Mesodermal cell (in vitro differentiated cells): ENCODE results near the gene ZDHHC11.
"Not testable (repeated sequence)": the region's sequence is repeated elsewhere in the genome, so short reads cannot be mapped to it uniquely, and the experiment has no call there.

Source experiments
- H3K27ac ChIP-seq: 2 replicates; pipeline ENCODE4 v1.7.0; 2013; ENCODE audit warnings: mild to moderate bottlenecking, low read depth, low read length, moderate library complexity; ENCODE audit not compliant: severe bottlenecking
- H3K36me3 ChIP-seq: 2 replicates; pipeline ENCODE4 v1.7.1; 2013; ENCODE audit warnings: mild to moderate bottlenecking, low read length, moderate library complexity; ENCODE audit not compliant: control insufficient read depth, insufficient read depth
- H3K4me1 ChIP-seq: one replicate; pipeline ENCODE4 v1.7.1; 2013; ENCODE audit warnings: mild to moderate bottlenecking, low read length; ENCODE audit not compliant: insufficient read depth, control insufficient read depth, poor library complexity, severe bottlenecking
- H3K4me3 ChIP-seq: 2 replicates; pipeline ENCODE4 v1.7.0; 2013; ENCODE audit warnings: low read length, control low read depth, mild to moderate bottlenecking; ENCODE audit not compliant: insufficient read depth, poor library complexity, severe bottlenecking; ENCODE audit errors: extremely low read depth
- H3K9me3 ChIP-seq: 2 replicates; pipeline ENCODE4 v1.7.1; 2013; ENCODE audit warnings: mild to moderate bottlenecking, low read length, moderate library complexity; ENCODE audit not compliant: control insufficient read depth
- WGBS, 2 experiments: methylation state at CpG; one replicate each; pipeline ENCODE4 v1.1.5; 2013; ENCODE audit warnings: missing lambda C conversion rate in 2 of 2; ENCODE audit not compliant: insufficient coverage in 2 of 2; 5-methylcytosine and 5-hydroxymethylcytosine counted together

The ZDHHC11 gene

DNA sequence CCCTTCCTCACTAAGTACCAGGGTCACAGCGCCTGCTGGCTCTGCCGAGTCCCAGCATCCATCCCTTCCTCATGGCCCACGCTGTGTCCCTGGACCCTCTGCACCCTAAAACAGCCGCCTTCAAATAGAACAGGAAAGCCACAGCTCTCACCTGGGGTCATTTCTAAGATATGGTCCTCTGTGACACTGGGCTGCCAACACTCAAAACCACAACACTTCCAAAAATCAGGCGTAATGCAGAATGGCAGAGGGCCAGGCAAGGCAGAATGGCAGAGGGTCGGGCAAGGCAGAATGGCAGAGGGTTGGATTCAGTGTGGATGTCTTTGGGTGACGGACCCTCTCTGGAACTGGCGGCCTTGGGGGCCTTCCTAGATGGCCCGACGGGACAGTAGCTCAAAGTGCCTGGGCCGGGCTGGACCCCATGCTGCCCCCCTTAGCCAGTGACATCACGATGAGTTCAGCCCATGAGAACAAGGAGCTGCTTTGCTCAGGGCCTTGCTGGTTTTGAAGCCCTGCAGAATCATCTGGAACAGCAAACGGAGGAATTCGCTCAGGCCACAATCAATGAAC, 101.6 kb downstream of the ZDHHC11 start:
- WGBS, 2 experiments, result 88 to 98% methylated on average over 10 to 12 of the region's 14 CpGs
- no peak overlapping the region for H3K4me3 ChIP-seq
- H3K27ac ChIP-seq, result no peak overlapping the region
- no peaks in the 10 kb centered on the region for H3K4me1 ChIP-seq
- H3K9me3 ChIP-seq, result no peaks in the 10 kb centered on the region
- no peaks in the 10 kb centered on the region for H3K36me3 ChIP-seq

- WGBS, 2 experiments, result 93 to 95% methylated on average over 12 to 14 of the region's 18 CpGs
- not testable (repeated sequence) for H3K9me3 ChIP-seq, H3K4me3 ChIP-seq, H3K27ac ChIP-seq, H3K4me1 ChIP-seq, H3K36me3 ChIP-seq
These were observed 102.5 kb downstream of the ZDHHC11 start for GRCh38 chr5:748011-748980.

GRCh38 chr5:747303-747844, 103.4 kb downstream of the ZDHHC11 start:
- not testable (repeated sequence) for H3K27ac ChIP-seq, H3K9me3 ChIP-seq, H3K36me3 ChIP-seq, H3K4me3 ChIP-seq, H3K4me1 ChIP-seq
- no CpG with 5 or more reads among the region's 9 CpGs for WGBS, 2 experiments

DNA sequence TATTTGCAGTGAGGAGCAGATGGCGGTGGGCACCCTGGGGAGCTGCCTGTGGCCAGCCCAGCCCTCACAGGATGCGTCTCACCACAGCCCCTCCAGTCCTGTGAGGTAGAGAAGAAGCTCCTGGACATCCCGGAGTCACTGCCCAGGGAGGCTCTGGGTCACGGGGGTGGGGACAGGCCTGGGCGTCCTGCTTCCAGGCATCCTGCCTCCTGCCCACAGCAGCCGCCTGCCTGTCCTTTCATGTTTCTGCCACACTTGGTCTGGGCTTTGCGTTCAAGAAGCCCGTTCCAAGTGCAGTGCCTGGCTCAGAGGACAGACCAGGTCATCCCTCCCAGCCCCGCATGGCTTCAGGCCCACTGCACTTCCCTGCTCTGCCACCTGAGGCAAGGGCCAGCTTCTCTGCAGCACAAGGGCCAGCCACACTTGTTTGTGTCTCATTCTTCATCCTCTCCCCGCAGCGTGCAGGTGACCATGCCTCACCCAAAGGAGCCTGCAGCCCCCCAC, 104.5 kb downstream of the ZDHHC11 start:
- Histone ChIP-seq H3K27ac (no peak overlapping the region), H3K36me3 (no peaks in the 10 kb centered on the region), H3K4me3 (no peak overlapping the region), H3K4me1 (no peaks in the 10 kb centered on the region), H3K9me3 (no peaks in the 10 kb centered on the region)
- WGBS, 2 experiments, result 60 to 62% methylated on average over 5 of the region's 11 CpGs
